GM19023 (cell line): ENCODE results near the gene CCSAP.
"Not testable (repeated sequence)": the region's sequence is repeated elsewhere in the genome, so short reads cannot be mapped to it uniquely, and the experiment has no call there.

Experiments
- ATAC-seq: cut with Tn5 transposase; IDR thresholded peaks from one replicate; pipeline ENCODE4 v1.9.1; 2021; ENCODE audit warnings: mild to moderate bottlenecking, moderate library complexity; ENCODE audit not compliant: unreplicated experiment

Gene CCSAP

GRCh38 chr1:229342656-229343569 lies at the start of gene CCSAP:
Gene CCSAP (minus strand): TSS chr1:229343047. CDS start chr1:229342465, 582 bp downstream.
- peak; percentile 52 for ATAC-seq

GRCh38 chr1:229390130-229390529 lies 47.3 kb upstream of the CCSAP start:
- ATAC-seq, result no peak

GRCh38 chr1:229388897-229389580 lies 46.2 kb upstream of the CCSAP start:
- no peak for ATAC-seq

GRCh38 chr1:229385853-229386456 lies 43.1 kb upstream of the CCSAP start:
- ATAC-seq, result no peak

GRCh38 chr1:229384822-229385221 lies 42.0 kb upstream of the CCSAP start:
- no peak for ATAC-seq

GRCh38 chr1:229383961-229384360 lies 41.1 kb upstream of the CCSAP start:
- no peak for ATAC-seq

- ATAC-seq, result no peak
Measured at GRCh38 chr1:229383188-229383587, 40.3 kb upstream of the CCSAP start.

- no peak for ATAC-seq
Measured at GRCh38 chr1:229381234-229381633, 38.4 kb upstream of the CCSAP start.

GRCh38 chr1:229380536-229381160 lies 37.8 kb upstream of the CCSAP start:
- ATAC-seq, result no peak

- ATAC-seq, result no peak
Measured at GRCh38 chr1:229379846-229380245, 37.0 kb upstream of the CCSAP start.

- ATAC-seq, result no peak
Measured at GRCh38 chr1:229378586-229379367, 35.9 kb upstream of the CCSAP start.

GRCh38 chr1:229378035-229378434 lies 35.2 kb upstream of the CCSAP start:
- ATAC-seq, result not testable (repeated sequence)

- ATAC-seq, result no peak
Measured at GRCh38 chr1:229377429-229377828, 34.6 kb upstream of the CCSAP start.

- ATAC-seq, result no peak
Measured at GRCh38 chr1:229376521-229376920, 33.7 kb upstream of the CCSAP start.

- no peak for ATAC-seq
Measured at GRCh38 chr1:229374485-229374884, 31.6 kb upstream of the CCSAP start.

- ATAC-seq, result no peak
Measured at GRCh38 chr1:229373395-229373794, 30.5 kb upstream of the CCSAP start.

- no peak for ATAC-seq
Measured at GRCh38 chr1:229372251-229372650, 29.4 kb upstream of the CCSAP start.

- no peak for ATAC-seq
Measured at GRCh38 chr1:229371624-229372023, 28.8 kb upstream of the CCSAP start.

- no peak for ATAC-seq
Measured at GRCh38 chr1:229370601-229371021, 27.8 kb upstream of the CCSAP start.

GRCh38 chr1:229368347-229368746 lies 25.5 kb upstream of the CCSAP start:
- ATAC-seq, result peak; percentile 74
